ENCODE results near the gene HNRNPD.
"Not testable (repeated sequence)": the region's sequence is repeated elsewhere in the genome, so short reads cannot be mapped to it uniquely, and the experiment has no call there.

The HNRNPD gene

DNA sequence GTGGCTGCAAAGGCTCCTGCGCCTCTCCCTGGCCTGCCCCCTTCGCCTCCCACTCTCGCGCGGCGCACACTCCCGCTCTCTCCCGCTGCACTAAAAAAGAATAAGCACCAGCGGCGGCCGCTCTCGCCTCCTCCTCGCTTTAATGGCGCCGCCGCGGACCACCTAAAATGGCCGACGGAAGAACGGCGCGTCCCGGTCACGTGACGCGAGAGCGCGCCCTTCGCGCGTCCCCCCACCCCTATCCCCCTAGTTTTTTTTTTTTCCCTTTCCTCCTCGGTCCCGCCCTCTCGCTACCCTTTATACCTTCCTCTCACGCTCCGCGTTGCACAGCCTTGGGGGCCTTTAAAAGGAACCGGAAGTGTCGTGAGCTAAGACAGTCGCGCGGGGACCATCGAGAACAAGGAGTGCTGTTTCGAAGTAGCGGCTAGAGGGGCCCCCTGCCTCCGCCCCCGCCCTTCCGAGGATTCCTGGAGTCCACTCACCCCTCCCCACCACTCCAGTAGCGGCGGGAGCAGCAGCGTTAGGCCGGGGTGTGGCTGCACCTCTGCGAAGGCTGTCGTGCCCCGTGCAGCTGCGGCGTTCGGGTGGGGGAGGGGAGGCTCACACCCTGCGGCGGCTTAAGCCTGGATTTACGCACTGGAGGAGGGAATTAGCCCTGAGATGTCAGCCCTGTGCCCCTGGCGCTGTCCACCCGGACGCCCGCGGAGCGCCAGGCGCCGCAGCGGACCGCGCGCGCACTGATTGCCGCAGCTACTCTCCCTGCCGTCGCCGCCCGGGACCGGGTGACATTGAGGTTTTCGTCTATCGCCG is at the start of gene HNRNPD:
Gene HNRNPD, minus strand, starts transcription at position 176 of the 810 bp plus-strand sequence. CDS start 313 bp downstream, outside the sequence.
- peak; percentile 92 to 94 for DNase-seq

DNA sequence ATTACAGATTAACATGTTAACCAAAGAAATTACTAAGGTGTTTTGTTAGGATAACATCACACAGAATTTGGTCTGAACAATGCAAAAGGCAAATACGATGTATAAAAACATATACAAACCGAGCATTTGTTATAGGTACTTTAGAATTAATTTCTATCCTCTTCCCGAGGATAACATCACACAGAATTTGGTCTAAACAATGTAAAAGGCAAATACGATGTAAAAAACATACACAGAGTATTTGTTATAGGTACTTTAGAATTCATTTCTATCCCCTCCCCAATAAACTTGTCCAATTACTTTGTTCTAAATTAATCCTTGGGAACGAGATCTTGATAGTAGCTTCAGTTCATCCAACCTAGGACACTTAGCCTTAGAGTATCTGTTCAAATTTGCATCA is 48.8 kb upstream of the HNRNPD start:
- DNase-seq = no peak

DNA sequence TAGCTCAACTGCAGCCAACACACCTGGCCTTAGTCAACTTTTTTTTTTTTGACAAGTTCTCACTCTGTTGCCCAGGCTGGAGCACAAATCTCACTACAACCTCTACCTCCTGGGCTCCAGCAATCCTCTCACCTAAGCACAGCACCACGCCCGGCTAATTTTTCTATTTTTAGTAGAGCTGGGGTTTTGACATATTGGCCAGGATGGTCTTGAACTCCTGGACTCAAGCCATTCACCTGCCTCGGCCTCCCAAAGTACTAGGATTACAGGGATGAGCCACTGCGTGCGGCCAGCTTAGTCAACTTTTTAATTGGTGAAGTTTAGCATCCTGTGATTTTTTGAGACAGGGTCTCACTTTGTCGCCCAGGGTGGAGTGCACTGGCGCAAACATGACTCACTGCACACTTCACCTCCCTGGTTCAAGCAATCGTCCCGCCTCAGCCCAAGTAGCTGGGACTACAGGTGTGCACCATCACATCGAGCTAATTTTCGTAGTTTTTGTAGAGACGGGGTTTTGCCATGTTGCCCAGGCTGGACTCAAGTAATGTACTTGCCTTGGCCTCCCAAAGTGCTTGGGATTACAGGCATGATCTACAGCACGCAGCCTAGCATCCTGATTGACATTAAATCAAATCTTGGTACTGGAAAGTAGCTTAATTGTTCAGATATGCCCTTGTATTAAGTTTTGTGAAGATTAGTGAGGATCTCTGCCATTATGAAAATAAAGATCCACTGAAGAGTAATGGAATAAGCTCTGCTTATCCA is 48.2 kb upstream of the HNRNPD start:
- DNase-seq = peak; percentile 20 to 24

DNA sequence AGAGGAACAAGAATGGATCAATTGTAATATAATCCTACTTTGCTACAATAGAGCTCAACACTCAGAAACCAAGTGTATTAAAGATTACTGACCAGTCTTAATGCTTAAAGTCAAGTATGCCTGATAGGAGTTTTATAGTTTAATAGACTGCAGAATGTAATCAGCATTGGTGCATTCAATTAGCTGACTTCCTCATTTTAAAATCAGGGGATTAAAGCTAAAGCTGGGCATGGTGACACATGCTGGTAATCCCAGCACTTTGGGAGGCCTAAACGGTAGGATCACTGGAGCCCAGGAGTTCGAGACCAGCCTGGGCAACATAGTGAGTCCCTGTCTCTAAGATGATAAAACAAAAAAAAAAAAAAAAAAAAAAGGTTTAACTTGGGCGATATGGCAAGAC is 45.7 kb upstream of the HNRNPD start:
- no peak for DNase-seq

DNA sequence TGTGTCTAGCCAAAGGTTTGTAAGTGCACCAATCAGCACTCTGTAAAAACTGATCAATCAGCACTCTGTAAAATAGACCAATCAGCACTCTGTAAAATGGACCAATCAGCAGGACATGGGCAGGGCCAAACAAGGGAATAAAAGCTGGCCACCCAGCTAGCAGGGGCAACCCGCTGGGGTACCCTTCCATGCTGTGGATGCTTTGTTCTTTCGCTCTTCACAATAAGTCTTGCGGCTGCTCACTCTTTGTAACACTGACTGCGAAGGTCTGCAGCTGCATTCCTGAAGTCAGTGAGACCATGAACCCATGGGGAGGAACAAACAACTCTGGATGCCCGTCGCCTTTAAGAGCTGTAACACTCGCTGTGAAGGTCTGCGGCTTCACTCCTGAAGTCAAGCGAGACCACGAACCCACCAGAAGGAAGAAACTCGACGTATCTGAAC is 42.2 kb upstream of the HNRNPD start:
- no peak for DNase-seq

DNA sequence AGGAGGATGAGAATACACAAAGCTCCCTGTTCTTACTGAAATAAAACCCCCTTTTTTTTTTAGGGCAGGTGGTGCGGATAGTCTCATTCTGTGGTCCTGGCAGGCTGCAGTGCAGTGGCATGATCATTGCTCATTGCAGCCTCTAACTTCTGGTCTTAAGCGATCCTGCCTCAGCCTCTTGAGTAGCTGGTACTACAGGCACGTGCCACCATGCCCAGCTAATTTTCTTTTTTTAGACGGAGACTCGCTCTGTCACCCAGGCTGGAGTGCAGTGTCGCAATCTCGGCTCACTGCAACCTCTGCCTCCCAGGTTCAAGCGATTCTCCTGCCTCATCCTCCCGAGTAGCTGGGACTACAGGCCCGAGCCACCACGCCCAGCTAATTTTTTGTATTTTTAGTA is 41.3 kb upstream of the HNRNPD start:
- DNase-seq = not testable (repeated sequence)

DNA sequence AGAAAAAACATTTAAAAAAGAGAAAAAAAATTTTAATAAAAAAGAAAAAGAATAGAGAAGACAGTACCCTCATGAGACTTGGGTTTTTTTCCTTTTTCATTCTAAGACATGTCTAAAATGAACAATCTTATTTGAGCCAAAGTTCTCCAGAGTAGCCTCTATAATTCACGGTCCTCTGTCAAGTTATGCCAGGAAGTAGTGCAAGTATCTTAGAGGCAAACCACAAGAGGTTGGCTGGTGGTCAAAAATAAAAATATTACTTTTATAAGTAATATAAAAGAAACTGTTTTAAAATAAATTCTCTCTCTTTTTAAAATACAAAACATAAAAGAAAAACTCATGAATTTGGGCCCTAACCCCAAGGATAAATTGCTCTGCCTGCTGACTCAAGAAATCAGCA is 29.9 kb upstream of the HNRNPD start:
- no peak for DNase-seq

- DNase-seq = no peak
Observed at GRCh38 chr4:82402196-82402775, 28.5 kb upstream of the HNRNPD start.

- DNase-seq = no peak
Observed at GRCh38 chr4:82401600-82401999, 27.8 kb upstream of the HNRNPD start.

GRCh38 chr4:82398263-82398662 is 24.5 kb upstream of the HNRNPD start:
- DNase-seq = no peak

- no peak for DNase-seq
Observed at GRCh38 chr4:82397527-82397926, 23.7 kb upstream of the HNRNPD start.

GRCh38 chr4:82394896-82395295 is 21.1 kb upstream of the HNRNPD start:
- DNase-seq = no peak

DNA sequence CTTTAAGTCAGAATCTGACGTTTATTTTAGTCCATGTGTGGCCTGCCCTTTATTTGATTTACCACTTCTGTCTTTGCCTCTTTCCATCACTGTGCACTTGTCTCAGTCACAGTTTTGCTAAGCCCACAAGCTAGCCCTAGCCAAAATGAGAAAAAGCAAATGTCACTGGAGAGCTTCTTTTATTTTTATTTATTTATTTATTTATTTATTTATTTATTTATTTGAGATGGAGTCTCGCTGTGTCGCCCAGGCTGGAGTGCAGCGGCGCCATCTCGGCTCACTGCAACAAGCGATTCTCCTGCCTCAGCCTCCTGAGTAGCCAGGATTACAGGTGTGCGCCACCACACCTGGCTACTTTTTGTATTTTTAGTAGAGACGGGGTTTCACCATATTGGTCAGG is 16.3 kb upstream of the HNRNPD start:
- not testable (repeated sequence) for DNase-seq

GRCh38 chr4:82388405-82388804 is 14.6 kb upstream of the HNRNPD start:
- DNase-seq = no peak

DNA sequence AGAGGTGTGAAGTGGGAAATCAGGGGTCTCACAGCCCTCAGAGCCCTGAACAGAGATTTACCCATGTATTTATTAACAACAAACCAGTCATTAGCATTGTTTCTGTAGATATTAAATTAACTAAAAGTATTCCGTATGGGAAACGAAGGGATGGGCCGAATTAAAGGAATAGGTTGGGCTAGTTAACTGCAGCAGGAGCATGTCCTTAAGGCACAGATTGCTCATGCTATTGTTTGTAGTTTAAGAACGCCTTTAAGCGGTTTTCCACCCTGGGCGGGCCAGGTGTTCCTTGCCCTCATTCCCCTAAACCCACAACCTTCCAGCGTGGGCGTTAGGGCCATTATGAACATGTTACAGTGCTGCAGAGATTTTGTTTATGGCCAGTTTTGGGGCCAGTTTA is 12.5 kb upstream of the HNRNPD start:
- DNase-seq = not testable (repeated sequence)

DNA sequence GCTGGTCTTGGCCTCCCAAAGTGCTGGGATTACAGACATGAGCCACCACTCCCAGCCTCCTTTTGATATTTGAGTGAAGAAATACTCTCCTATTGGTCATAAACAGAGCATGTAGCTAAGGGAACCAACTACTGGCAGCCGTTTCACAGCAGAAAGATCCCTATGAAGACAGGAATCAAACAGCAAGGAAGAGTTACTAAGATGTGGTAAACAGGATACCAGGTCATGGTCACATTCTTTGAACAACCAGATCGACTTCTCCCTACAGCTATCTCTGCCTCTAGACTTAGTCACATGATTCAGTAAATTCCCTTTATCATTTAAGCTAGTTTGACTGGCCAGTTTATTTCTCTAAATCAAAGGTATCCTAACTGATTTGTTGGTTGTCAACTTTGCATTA is 9.0 kb upstream of the HNRNPD start:
- DNase-seq = no peak

DNA sequence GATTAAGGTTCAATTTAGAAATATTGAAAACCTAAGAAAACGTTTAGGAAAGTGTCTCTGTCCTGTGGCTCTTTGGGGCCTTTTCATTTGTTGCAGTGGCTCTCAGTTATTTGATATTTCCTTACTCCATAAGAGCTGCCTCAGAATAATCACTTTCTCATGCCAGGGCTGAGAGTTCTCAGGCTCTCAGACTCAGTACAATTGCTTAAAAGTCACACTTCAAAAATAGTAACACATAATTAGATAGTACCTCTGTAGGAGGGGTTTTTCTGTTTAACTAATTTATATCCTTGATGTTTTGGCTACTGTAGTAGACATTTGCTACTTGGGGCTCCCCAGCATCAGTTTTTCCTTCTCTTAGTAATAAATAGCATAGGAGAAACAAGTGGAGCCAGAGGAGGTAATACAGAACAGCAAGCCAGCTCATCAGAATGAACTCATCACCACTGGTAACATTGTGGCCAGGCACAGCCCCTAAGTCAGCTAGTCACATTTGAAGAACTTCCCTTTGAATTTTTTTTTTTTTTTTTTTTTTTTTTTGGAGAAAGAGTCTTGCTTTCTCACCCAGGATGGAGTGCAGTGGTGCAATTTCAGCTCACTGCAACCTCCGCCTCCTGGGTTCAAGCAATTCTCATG is 8.0 kb upstream of the HNRNPD start:
- DNase-seq = no peak

DNA sequence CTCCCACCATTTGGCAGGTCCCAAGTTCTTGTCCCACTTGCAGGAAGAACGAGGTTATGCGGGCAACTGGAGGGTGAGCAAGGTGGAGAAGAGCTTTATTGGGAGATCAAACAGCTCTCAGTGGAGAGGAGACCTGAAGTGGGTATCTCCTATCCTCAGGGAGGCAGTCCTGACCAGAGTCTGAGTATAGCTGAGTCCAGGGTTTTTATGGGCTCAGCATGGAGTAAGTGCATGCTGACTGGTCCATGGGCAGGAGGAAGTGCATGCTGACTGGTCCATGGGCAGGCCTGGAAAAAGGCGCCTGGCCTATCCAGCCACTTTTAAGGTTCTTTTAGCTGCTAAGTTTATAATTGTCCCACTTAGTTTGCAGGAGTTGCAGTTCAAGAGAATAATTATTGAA is 7.4 kb upstream of the HNRNPD start:
- DNase-seq = no peak

GRCh38 chr4:82380831-82381230 is 7.0 kb upstream of the HNRNPD start:
- DNase-seq = no peak

- no peak for DNase-seq
Observed at GRCh38 chr4:82380344-82380743, 6.6 kb upstream of the HNRNPD start.

DNA sequence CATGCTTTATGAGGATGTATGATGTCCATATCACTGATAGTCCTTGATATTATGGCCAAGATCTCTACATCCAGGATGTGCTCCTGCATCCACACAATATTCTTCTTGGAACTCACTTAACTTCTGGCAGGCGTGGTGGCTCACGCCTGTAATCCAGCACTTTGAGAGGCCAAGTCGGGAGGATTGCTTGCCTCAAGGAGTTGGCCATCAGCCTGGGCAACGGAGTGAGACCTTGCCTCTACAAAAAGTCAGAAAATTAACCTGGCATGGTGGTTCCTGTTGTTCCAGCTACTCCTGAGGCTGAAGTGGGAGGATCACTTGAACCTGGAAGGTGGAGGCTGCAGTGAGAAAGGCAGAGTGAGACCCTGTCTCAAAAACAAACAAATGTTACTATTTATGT is 2.3 kb upstream of the HNRNPD start:
- DNase-seq = no peak

GRCh38 chr4:82373486-82373815 is 340 bp downstream of the HNRNPD start:
- DNase-seq = peak in 1 of 2 donors; percentile 58

Measured in stimulated activated CD4-positive, alpha-beta T cell treated with anti-CD3 and anti-CD28 coated beads, Interleukin-2, amount 100 ng/mL, for 24 hours (primary cell).